H9 (cell line): ENCODE measurements around the gene ELFN2. TPM values are rescaled to one million over a fixed set of nuclear protein-coding genes. Genes with fewer than 3 reads are reported as not detected.

ENCODE experiments used
- DNase-seq: peaks from one replicate; pipeline ENCODE4 v3.0.0-alpha.2; 2017
- H2AFZ ChIP-seq: one replicate; pipeline ENCODE4 v1.6.1; 2013; ENCODE audit warnings: mild to moderate bottlenecking, low read length, control low read depth, moderate library complexity
- H2AK5ac ChIP-seq: 2 replicates; pipeline ENCODE4 v1.6.1; 2013; ENCODE audit warnings: low read length, control low read depth, mixed read lengths; ENCODE audit not compliant: insufficient read length
- H2BK120ac ChIP-seq: one replicate; pipeline ENCODE4 v1.6.1; 2013; ENCODE audit warnings: low read depth, mild to moderate bottlenecking, low read length, control low read depth, inconsistent platforms; ENCODE audit not compliant: poor library complexity, severe bottlenecking
- H2BK12ac ChIP-seq: 2 replicates; pipeline ENCODE4 v1.6.1; 2013; ENCODE audit warnings: low read length, control low read depth, mixed read lengths, low read depth; ENCODE audit not compliant: insufficient read length
- H2BK15ac ChIP-seq: 2 replicates; pipeline ENCODE4 v1.6.1; 2013; ENCODE audit warnings: low read depth, low read length, control low read depth
- H2BK20ac ChIP-seq: one replicate; pipeline ENCODE4 v1.6.1; 2013; ENCODE audit warnings: low read depth, mild to moderate bottlenecking, low read length, control low read depth, inconsistent platforms; ENCODE audit not compliant: poor library complexity, severe bottlenecking
- H2BK5ac ChIP-seq: 2 replicates; pipeline ENCODE4 v1.6.1; 2013; ENCODE audit warnings: low read length, control low read depth, mixed read lengths; ENCODE audit not compliant: insufficient read length
- H3K14ac ChIP-seq: 2 replicates; pipeline ENCODE4 v1.6.1; 2013; ENCODE audit warnings: low read length, control low read depth; ENCODE audit not compliant: insufficient read depth
- H3K18ac ChIP-seq: 2 replicates; pipeline ENCODE4 v1.6.1; 2013; ENCODE audit warnings: low read depth, mild to moderate bottlenecking, mixed read lengths, low read length, control low read depth; ENCODE audit not compliant: insufficient read length
- H3K23ac ChIP-seq: 2 replicates; pipeline ENCODE4 v1.6.1; 2013; ENCODE audit warnings: low read length, control low read depth, mixed read lengths, low read depth; ENCODE audit not compliant: insufficient read length
- H3K23me2 ChIP-seq: 2 replicates; pipeline ENCODE4 v1.6.1; 2013; ENCODE audit warnings: low read depth, mild to moderate bottlenecking, mixed read lengths, low read length, control low read depth; ENCODE audit not compliant: insufficient read length, poor library complexity, severe bottlenecking
- H3K27ac ChIP-seq: 2 replicates; pipeline ENCODE4 v1.5.1; 2013; ENCODE audit warnings: low read length, control low read depth, mixed read lengths, low read depth; ENCODE audit not compliant: insufficient read length
- H3K27me3 ChIP-seq: 2 replicates; pipeline ENCODE4 v1.6.1; 2013; ENCODE audit warnings: low read length, control low read depth, inconsistent platforms; ENCODE audit not compliant: insufficient read depth
- H3K4ac ChIP-seq: 2 replicates; pipeline ENCODE4 v1.6.1; 2013; ENCODE audit warnings: low read depth, mild to moderate bottlenecking, control low read depth, inconsistent platforms, low read length, moderate library complexity
- H3K4me1 ChIP-seq: 2 replicates; pipeline ENCODE4 v1.6.1; 2013; ENCODE audit warnings: low read length, control low read depth, inconsistent platforms; ENCODE audit not compliant: insufficient read depth
- H3K4me2 ChIP-seq: 2 replicates; pipeline ENCODE4 v1.6.1; 2013; ENCODE audit warnings: low read length, control low read depth, mixed read lengths; ENCODE audit not compliant: insufficient read length, insufficient read depth
- H3K56ac ChIP-seq: 2 replicates; pipeline ENCODE4 v1.6.1; 2013; ENCODE audit warnings: low read depth, mild to moderate bottlenecking, mixed read lengths, low read length, control low read depth; ENCODE audit not compliant: insufficient read length
- H3K79me1 ChIP-seq: 2 replicates; pipeline ENCODE4 v1.6.1; 2013; ENCODE audit warnings: low read depth, mild to moderate bottlenecking, moderate library complexity, low read length, control low read depth, inconsistent platforms; ENCODE audit not compliant: insufficient read depth, poor library complexity, severe bottlenecking
- H3K79me2 ChIP-seq: 2 replicates; pipeline ENCODE4 v1.6.1; 2013; ENCODE audit warnings: low read length, control low read depth, inconsistent platforms; ENCODE audit not compliant: insufficient read depth
- H3K9ac ChIP-seq: 2 replicates; pipeline ENCODE4 v1.6.1; 2013; ENCODE audit warnings: low read length, control low read depth, mixed read lengths; ENCODE audit not compliant: insufficient read length; ENCODE audit errors: extremely low read depth
- H3K9me3 ChIP-seq: one replicate; pipeline ENCODE4 v1.6.1; 2013; ENCODE audit warnings: low read depth, low read length, inconsistent platforms; ENCODE audit not compliant: control insufficient read depth
- H3T11ph ChIP-seq: one replicate; pipeline ENCODE4 v1.6.1; 2013; ENCODE audit warnings: mild to moderate bottlenecking, low read length, control low read depth, inconsistent platforms
- H4K20me1 ChIP-seq: one replicate; pipeline ENCODE4 v1.6.1; 2013; ENCODE audit not compliant: control insufficient read depth, insufficient read length, insufficient read depth
- H4K5ac ChIP-seq: 2 replicates; pipeline ENCODE4 v1.6.1; 2013; ENCODE audit warnings: low read depth, mild to moderate bottlenecking, mixed read lengths, low read length, control low read depth; ENCODE audit not compliant: insufficient read length
- H4K8ac ChIP-seq: replicated peaks from 2 replicates; pipeline ENCODE4 v1.6.1; 2013; ENCODE audit warnings: low read length, control low read depth, mixed read lengths, low read depth; ENCODE audit not compliant: insufficient read length
- H4K91ac ChIP-seq: 2 replicates; pipeline ENCODE4 v1.6.1; 2013; ENCODE audit warnings: low read depth, mild to moderate bottlenecking, moderate library complexity, mixed read lengths, low read length, control low read depth; ENCODE audit not compliant: insufficient read length
- H3K27ac Mint-ChIP-seq, 3 experiments: 2 replicates in 2 of 3; 3 replicates in 1 of 3; pipeline ENCODE4 v1.8.0; 2020 to 2021; ENCODE audit warnings: mixed read lengths in 3 of 3, mild to moderate bottlenecking in 1 of 3, moderate library complexity in 1 of 3
- H3K27me3 Mint-ChIP-seq: 2 replicates; pipeline ENCODE4 v1.8.0; 2021; ENCODE audit warnings: low read depth, mild to moderate bottlenecking, moderate library complexity, mixed read lengths
- H3K36me3 Mint-ChIP-seq, 3 experiments: 2 replicates in 2 of 3; 3 replicates in 1 of 3; pipeline ENCODE4 v1.8.0; 2020 to 2021; ENCODE audit warnings: low read depth in 3 of 3, mixed read lengths in 3 of 3; ENCODE audit not compliant: insufficient read depth in 1 of 3
- H3K4me1 Mint-ChIP-seq, 2 experiments: 2 replicates each; pipeline ENCODE4 v1.8.0; 2020; ENCODE audit warnings: mixed read lengths in 2 of 2
- H3K4me3 Mint-ChIP-seq, 2 experiments: 2 replicates in 1 of 2; 3 replicates in 1 of 2; pipeline ENCODE4 v1.8.0; 2020 to 2021; ENCODE audit warnings: mild to moderate bottlenecking in 2 of 2, mixed read lengths in 2 of 2, moderate library complexity in 1 of 2
- H3K9me3 Mint-ChIP-seq, 2 experiments: 2 replicates in 1 of 2; 3 replicates in 1 of 2; pipeline ENCODE4 v1.8.0; 2020; ENCODE audit warnings: mild to moderate bottlenecking in 2 of 2, mixed read lengths in 2 of 2, moderate library complexity in 1 of 2
- WGBS: extraction: QIAGEN DNeasy Blood & Tissue Kit; methylation state at CpG from one replicate; pipeline ENCODE4 v1.1.7; 2013; ENCODE audit warnings: missing lambda C conversion rate, low lambda C conversion rate, mixed read lengths; ENCODE audit not compliant: insufficient read length; ENCODE audit errors: extremely low coverage; 5-methylcytosine and 5-hydroxymethylcytosine counted together
- total RNA-seq: library from RNA; stranded (reverse); gene quantifications from 2 replicates; pipeline ENCODE4 v1.2.1, GENCODE V29; 2021
- TF ChIP-seq, protein P1 (sequence below): fragments of 200-600 bp; sonication (generic); conservative IDR thresholded peaks from 3 replicates; pipeline ENCODE4 v1.8.0; 2021; ENCODE audit warnings: antibody characterized with exemption, mild to moderate bottlenecking

ELFN2 gene
- total RNA-seq, 1 experiment from 2014 or later: 0.70 TPM

DNA sequence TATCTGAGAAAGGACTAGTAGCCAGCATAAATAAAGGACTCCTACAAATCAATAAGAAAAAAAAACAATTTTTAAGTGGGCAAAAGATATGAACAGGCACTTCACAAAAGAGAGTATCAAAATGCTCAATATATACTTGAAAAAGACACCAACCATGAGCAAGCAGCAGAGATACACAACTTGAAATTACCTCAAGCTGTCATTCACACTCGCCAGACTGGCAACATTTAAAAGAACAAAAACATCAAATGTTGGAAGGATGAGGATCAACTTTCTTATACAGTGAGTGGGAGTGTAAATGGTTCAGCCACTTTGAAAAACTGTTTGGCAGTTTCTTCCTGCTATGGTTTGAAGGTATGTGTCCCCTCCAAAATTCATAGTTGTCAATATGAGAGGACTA lies 23.9 kb upstream of the ELFN2 start:
- no peak overlapping the region for H3K4me3 Mint-ChIP-seq
- no peak overlapping the region for H3K56ac ChIP-seq
- H2BK20ac ChIP-seq: no peak overlapping the region
- H3K27ac Mint-ChIP-seq: no peak overlapping the region
- no peak overlapping the region for H2AK5ac ChIP-seq
- no peaks in the 10 kb centered on the region for H3K27me3 ChIP-seq
- no peaks in the 10 kb centered on the region for H4K20me1 ChIP-seq
- H3T11ph ChIP-seq: no peak overlapping the region
- H3K79me2 ChIP-seq: no peaks in the 10 kb centered on the region
- H2BK15ac ChIP-seq: no peak overlapping the region
- no peak overlapping the region for H2BK5ac ChIP-seq
- H3K14ac ChIP-seq: no peak overlapping the region
- H2BK12ac ChIP-seq: no peak overlapping the region
- no peak overlapping the region for H4K8ac ChIP-seq
- H3K27ac ChIP-seq: no peak overlapping the region
- peaks cover 17% of the 10 kb centered on the region for H3K27me3 Mint-ChIP-seq
- H4K5ac ChIP-seq: no peak overlapping the region
- H3K79me1 ChIP-seq: no peaks in the 10 kb centered on the region
- no peak for DNase-seq
- H3K4ac ChIP-seq: no peak overlapping the region
- H3K4me2 ChIP-seq: no peak overlapping the region
- no peak overlapping the region for H2AFZ ChIP-seq
- no peaks in the 10 kb centered on the region for H3K9me3 ChIP-seq
- peaks cover 0 to 14% (median 0%) of the 10 kb centered on the region in 3 experiments; a peak in 4 of 7 replicates for H3K36me3 Mint-ChIP-seq
- no peak overlapping the region for H3K23ac ChIP-seq
- no peaks in the 10 kb centered on the region for H3K23me2 ChIP-seq
- TF ChIP-seq, protein P1, sequence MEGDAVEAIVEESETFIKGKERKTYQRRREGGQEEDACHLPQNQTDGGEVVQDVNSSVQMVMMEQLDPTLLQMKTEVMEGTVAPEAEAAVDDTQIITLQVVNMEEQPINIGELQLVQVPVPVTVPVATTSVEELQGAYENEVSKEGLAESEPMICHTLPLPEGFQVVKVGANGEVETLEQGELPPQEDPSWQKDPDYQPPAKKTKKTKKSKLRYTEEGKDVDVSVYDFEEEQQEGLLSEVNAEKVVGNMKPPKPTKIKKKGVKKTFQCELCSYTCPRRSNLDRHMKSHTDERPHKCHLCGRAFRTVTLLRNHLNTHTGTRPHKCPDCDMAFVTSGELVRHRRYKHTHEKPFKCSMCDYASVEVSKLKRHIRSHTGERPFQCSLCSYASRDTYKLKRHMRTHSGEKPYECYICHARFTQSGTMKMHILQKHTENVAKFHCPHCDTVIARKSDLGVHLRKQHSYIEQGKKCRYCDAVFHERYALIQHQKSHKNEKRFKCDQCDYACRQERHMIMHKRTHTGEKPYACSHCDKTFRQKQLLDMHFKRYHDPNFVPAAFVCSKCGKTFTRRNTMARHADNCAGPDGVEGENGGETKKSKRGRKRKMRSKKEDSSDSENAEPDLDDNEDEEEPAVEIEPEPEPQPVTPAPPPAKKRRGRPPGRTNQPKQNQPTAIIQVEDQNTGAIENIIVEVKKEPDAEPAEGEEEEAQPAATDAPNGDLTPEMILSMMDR: no peak
- H2BK120ac ChIP-seq: no peak overlapping the region
- WGBS: no CpG with 5 or more reads among the region's 1 CpG
- peaks cover 11 to 29% of the 10 kb centered on the region in 2 experiments for H3K4me1 Mint-ChIP-seq
- no peaks in the 10 kb centered on the region for H3K4me1 ChIP-seq
- H3K18ac ChIP-seq: no peak overlapping the region
- no peak overlapping the region for H4K91ac ChIP-seq
- H3K9ac ChIP-seq: no peak overlapping the region
- peaks cover 2 to 16% of the 10 kb centered on the region in 2 experiments; a peak in 3 of 5 replicates for H3K9me3 Mint-ChIP-seq
